Esophagus muscularis mucosa (tissue), 3 donors: Measurements from ENCODE around the gene USP48.

ENCODE experiments used
- EP300 ChIP-seq: sonication (generic); formaldehyde crosslinking; IDR thresholded peaks from one replicate; pipeline ENCODE4 v1.6.1; 2017; ENCODE audit warnings: antibody characterized with exemption
- TF ChIP-seq, protein P1 (sequence below), 3 experiments: fragments of 200-600 bp in 2 of 3; fragments of 450-650 bp in 1 of 3; sonication (generic) in 2 of 3; IDR thresholded peaks; one replicate each; pipeline ENCODE4 v1.5.1; 2017 to 2019; ENCODE audit warnings: antibody characterized with exemption in 3 of 3, mild to moderate bottlenecking in 2 of 3, moderate library complexity in 1 of 3

GRCh38 chr1:21670956-21671902, 111.7 kb downstream of the USP48 start:
- no peak for TF ChIP-seq EP300
- TF ChIP-seq, protein P1, sequence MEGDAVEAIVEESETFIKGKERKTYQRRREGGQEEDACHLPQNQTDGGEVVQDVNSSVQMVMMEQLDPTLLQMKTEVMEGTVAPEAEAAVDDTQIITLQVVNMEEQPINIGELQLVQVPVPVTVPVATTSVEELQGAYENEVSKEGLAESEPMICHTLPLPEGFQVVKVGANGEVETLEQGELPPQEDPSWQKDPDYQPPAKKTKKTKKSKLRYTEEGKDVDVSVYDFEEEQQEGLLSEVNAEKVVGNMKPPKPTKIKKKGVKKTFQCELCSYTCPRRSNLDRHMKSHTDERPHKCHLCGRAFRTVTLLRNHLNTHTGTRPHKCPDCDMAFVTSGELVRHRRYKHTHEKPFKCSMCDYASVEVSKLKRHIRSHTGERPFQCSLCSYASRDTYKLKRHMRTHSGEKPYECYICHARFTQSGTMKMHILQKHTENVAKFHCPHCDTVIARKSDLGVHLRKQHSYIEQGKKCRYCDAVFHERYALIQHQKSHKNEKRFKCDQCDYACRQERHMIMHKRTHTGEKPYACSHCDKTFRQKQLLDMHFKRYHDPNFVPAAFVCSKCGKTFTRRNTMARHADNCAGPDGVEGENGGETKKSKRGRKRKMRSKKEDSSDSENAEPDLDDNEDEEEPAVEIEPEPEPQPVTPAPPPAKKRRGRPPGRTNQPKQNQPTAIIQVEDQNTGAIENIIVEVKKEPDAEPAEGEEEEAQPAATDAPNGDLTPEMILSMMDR (IDR thresholded peaks at IDR 0.05), result no peak
